ENCODE data around the gene KDM2A.
"Not testable (repeated sequence)": the region's sequence is repeated elsewhere in the genome, so short reads cannot be mapped to it uniquely, and the experiment has no call there.

Gene KDM2A

DNA sequence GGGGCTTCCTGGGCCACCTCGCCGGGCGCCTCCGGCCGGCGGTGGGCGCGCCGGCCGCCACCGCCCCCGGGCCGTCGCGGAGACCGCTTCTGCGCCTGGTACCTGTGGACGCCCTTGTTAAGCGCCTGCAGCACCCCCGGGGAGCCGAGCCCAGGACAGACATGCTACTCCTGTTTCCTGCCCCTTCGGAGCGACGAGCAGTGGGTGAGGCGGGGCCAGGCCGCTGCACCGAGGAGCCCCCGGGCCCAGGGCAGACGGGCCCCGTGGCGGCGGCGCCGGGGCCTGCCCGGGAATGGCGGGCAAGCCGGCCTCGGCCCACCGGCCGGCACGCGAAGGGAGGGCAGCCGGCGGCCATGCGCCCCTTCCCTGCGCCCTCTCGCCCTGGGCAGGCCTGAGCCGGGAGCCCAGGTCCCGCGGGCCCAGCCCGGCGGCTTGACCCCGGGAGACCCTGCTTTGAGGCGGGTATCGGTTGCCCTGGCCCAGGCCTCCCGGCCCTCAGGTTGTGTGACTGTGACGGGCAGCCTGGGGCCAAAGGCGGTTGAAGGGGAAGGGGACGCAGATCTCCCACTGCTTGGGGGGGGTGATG, 789 bp upstream of the KDM2A start:
- H3K27ac ChIP-seq, result peak overlapping the region; percentile 90
- peaks cover 27% of the 10 kb centered on the region for H3K36me3 ChIP-seq
- DNase-seq, result peak; percentile 60
- H3K4me3 ChIP-seq (ENCODE audit: low read depth, low read length), result peak overlapping the region; percentile 45
- H3K27me3 ChIP-seq (ENCODE audit: insufficient read depth, low read depth, severe bottlenecking), result no peaks in the 10 kb centered on the region
- TF ChIP-seq, protein P1, sequence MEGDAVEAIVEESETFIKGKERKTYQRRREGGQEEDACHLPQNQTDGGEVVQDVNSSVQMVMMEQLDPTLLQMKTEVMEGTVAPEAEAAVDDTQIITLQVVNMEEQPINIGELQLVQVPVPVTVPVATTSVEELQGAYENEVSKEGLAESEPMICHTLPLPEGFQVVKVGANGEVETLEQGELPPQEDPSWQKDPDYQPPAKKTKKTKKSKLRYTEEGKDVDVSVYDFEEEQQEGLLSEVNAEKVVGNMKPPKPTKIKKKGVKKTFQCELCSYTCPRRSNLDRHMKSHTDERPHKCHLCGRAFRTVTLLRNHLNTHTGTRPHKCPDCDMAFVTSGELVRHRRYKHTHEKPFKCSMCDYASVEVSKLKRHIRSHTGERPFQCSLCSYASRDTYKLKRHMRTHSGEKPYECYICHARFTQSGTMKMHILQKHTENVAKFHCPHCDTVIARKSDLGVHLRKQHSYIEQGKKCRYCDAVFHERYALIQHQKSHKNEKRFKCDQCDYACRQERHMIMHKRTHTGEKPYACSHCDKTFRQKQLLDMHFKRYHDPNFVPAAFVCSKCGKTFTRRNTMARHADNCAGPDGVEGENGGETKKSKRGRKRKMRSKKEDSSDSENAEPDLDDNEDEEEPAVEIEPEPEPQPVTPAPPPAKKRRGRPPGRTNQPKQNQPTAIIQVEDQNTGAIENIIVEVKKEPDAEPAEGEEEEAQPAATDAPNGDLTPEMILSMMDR (IDR thresholded peaks at IDR 0.05; ENCODE audit: low read depth, low read length), result no peak
- no peaks in the 10 kb centered on the region for H3K9me3 ChIP-seq (ENCODE audit: severe bottlenecking)

DNA sequence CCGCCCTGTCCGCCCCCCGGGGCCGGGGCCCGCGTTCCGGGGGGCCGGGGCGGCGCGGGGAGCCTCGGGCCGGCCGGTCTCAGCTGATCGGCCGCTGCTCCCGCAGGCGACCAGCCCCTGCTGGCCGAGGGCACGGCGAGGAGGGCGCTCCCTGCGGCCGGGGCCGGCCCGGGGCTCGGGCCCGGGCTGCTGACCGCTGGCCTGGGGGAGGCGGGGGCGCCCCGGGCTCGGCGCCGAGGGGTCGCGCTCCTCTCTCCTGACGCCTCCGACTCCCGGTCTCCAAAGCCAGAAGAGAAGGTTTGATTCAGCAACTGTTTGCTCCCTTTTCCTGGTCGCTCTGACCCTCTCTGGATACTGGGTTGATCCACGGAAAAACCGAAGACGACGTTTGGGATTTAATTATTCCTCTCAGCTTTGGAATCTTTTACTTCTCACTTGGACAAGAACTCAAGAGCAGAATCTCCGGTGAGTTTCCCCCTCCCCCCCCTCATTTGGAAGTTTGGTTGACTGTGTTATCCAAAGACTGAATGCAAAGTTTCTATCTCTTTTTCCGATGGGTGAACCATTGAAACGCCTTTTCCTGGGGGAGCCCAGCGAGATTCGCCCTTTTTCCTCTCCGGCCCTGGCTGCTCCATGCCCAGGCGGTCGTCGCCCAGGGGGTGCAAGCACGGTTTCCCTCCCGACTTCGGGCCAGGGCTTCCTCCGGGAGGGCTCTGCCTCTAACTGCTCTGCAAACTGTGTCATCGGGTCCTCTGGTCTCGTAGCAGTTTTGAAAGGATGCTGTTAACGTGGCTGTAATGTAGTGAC, 725 bp downstream of the KDM2A start:
- TF ChIP-seq, protein P1 (IDR thresholded peaks at IDR 0.05; ENCODE audit: low read depth, low read length), result no peak
- Histone ChIP-seq H3K4me3 (ENCODE audit: low read depth, low read length) (peak overlapping the region; percentile 85), H3K36me3 (peaks cover 38% of the 10 kb centered on the region), H3K27me3 (ENCODE audit: insufficient read depth, low read depth, severe bottlenecking) (no peaks in the 10 kb centered on the region), H3K9me3 (ENCODE audit: severe bottlenecking) (no peaks in the 10 kb centered on the region), H3K27ac (peak overlapping the region; percentile 97)
- no peak for DNase-seq

DNA sequence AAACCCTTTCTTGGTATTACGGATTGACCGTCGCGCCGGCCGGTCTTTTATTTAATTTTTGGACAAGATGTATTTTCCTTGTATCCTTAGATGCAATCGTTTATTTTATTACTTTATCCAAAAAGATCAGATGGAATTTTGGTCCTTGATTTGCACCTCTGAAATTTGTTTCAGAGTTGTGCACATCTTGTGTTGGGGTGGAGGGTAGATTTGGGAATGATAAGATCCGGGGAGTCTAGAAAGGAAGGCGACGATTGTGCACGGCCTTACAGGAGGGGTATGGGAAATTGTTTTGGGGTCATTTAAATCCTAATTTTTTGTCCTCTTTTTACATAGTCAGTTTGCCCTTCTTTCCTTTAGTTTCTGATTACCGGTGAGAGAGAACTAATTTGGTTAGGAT, 1.4 kb downstream of the KDM2A start:
- DNase-seq, result no peak

DNA sequence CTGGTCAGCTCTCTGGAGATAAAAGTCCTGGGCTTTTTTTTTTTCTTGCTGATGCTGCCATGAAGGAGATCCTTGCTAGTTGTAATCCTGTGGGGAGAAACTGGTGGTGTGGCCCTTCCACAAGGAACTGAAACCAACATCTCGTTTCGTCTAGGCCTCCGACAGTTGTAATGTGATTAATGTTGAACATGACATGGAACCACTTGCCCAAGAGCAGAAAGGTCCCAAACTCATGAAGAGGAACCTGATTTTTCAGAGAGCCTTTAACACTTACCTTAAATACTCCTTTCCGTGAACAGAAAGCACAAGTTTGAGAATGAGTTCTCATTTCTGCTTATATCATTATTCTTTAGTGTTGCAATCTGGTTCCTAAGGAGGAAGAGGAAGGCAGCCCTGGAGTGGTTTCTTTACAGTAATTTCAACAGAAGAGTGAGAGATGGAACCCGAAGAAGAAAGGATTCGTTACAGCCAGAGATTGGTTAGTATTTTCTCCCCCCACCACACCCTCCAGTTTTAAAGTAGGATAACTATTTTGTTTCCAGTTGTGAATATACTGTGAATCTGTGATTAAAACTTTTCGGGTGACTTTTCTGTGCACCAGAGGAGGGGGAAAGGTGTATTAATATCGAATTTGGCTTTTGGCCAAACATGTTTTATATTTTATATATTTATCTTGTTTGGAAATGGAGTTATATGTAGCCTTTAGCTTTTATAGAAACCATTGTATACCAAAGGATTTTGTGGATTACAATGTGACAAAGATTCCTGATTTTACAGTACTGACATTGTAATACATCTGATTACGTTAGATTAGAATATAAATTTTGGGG, 2.0 kb downstream of the KDM2A start:
- H3K36me3 ChIP-seq, result peaks cover 48% of the 10 kb centered on the region
- H3K9me3 ChIP-seq (ENCODE audit: severe bottlenecking), result no peaks in the 10 kb centered on the region
- peak overlapping the region; percentile 73 for H3K27ac ChIP-seq
- TF ChIP-seq, protein P1 (IDR thresholded peaks at IDR 0.05; ENCODE audit: low read depth, low read length), result no peak
- H3K4me3 ChIP-seq (ENCODE audit: low read depth, low read length), result peak overlapping the region; percentile 85
- H3K27me3 ChIP-seq (ENCODE audit: insufficient read depth, low read depth, severe bottlenecking), result no peaks in the 10 kb centered on the region
- DNase-seq, result no peak

More for the DNA sequence above, 1.4 kb downstream of the KDM2A start:
- Histone ChIP-seq H3K27ac (peak overlapping the region; percentile 73), H3K4me3 (ENCODE audit: low read depth, low read length) (peak overlapping the region; percentile 85), H3K9me3 (ENCODE audit: severe bottlenecking) (no peaks in the 10 kb centered on the region), H3K27me3 (ENCODE audit: insufficient read depth, low read depth, severe bottlenecking) (no peaks in the 10 kb centered on the region), H3K36me3 (peaks cover 44% of the 10 kb centered on the region)
- TF ChIP-seq, protein P1 (IDR thresholded peaks at IDR 0.05; ENCODE audit: low read depth, low read length), result no peak

DNA sequence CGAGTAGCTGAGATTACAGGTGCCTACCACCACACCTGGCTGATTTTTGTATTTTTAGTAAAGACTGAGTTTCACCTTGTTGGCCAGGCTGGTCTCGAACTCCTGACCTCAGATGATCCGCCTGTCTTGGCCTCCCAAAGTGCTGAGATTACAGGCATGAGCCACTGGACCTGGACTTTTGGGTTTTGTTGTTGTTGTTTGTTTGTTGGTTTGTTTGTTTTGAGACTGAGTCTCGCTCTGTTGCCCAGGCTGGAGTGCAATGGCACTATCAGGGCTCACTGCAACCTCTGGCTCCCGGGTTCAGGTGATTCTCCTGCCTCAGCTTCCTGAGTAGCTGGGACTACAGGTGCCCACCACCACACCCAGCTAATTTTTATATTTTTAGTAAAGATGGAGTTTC, 4.7 kb downstream of the KDM2A start:
- not testable (repeated sequence) for H3K4me3 ChIP-seq (ENCODE audit: low read depth, low read length); DNase-seq; H3K9me3 ChIP-seq (ENCODE audit: severe bottlenecking); H3K27me3 ChIP-seq (ENCODE audit: insufficient read depth, low read depth, severe bottlenecking); H3K27ac ChIP-seq
- H3K36me3 ChIP-seq, result peaks cover 67% of the 10 kb centered on the region

DNA sequence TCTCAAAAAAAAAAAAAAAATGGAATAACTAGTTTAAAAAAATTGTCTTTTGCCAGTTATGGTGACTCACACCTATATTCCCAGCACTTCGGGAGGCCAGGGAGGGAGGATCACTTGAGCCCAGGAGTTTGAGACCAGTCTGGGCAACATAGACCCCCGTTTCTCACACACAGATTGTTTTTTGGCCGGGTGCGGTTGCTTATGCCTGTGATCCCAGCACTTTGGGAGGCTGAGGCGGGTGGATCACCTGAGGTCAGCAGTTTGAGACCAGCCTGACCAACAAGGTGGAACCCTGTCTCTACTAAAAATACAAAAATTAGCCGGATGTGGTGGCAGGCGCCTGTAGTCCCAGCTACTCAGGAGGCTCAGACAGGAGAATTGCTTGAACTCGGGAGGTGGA, 7.2 kb downstream of the KDM2A start:
- H3K27ac ChIP-seq; H3K4me3 ChIP-seq (ENCODE audit: low read depth, low read length); DNase-seq; H3K9me3 ChIP-seq (ENCODE audit: severe bottlenecking); H3K27me3 ChIP-seq (ENCODE audit: insufficient read depth, low read depth, severe bottlenecking): not testable (repeated sequence)
- H3K36me3 ChIP-seq, result peaks cover 74% of the 10 kb centered on the region

All from WERI-Rb-1 (cell line).